Endothelial cell (in vitro differentiated cells): Measurements from ENCODE around the gene BCL2. TPM values are rescaled to one million over a fixed set of nuclear protein-coding genes. Genes with fewer than 3 reads are reported as not detected.
A peak's percentile ranks its signal among the peaks of the same experiment; 100 is the strongest.

Experiments used
- DNase-seq: peaks from one replicate; pipeline ENCODE4 v3.0.0; 2021; ENCODE audit warnings: low spot score
- H3K27ac Mint-ChIP-seq: one replicate; pipeline ENCODE4 v1.8.0; 2021; ENCODE audit warnings: mixed read lengths, inconsistent platforms; ENCODE audit not compliant: unreplicated experiment
- H3K27me3 Mint-ChIP-seq: one replicate; pipeline ENCODE4 v1.8.0; 2021; ENCODE audit warnings: mild to moderate bottlenecking, moderate library complexity, mixed read lengths, inconsistent platforms; ENCODE audit not compliant: unreplicated experiment
- H3K36me3 Mint-ChIP-seq: one replicate; pipeline ENCODE4 v1.8.0; 2021; ENCODE audit warnings: mild to moderate bottlenecking, low read depth, mixed read lengths, inconsistent platforms; ENCODE audit not compliant: unreplicated experiment
- H3K4me1 Mint-ChIP-seq: one replicate; pipeline ENCODE4 v1.8.0; 2021; ENCODE audit warnings: mild to moderate bottlenecking, mixed read lengths, inconsistent platforms; ENCODE audit not compliant: unreplicated experiment
- H3K4me3 Mint-ChIP-seq: one replicate; pipeline ENCODE4 v1.8.0; 2021; ENCODE audit warnings: mild to moderate bottlenecking, mixed read lengths, inconsistent platforms; ENCODE audit not compliant: unreplicated experiment
- H3K9me3 Mint-ChIP-seq: one replicate; pipeline ENCODE4 v1.8.0; 2021; ENCODE audit warnings: mixed read lengths, inconsistent platforms; ENCODE audit not compliant: unreplicated experiment
- CTCF ChIP-seq: fragments of 200-600 bp; sonication (generic); IDR thresholded peaks from one replicate; pipeline ENCODE4 v1.5.0; 2021; ENCODE audit warnings: antibody characterized with exemption; ENCODE audit not compliant: unreplicated experiment
- total RNA-seq: library from RNA; stranded (reverse); fragmentation: NEBNext Ultra II Directional; extraction: Animal tissue kit (Norgen Biotek cat#: 25700); gene quantifications from one replicate; pipeline ENCODE4 v1.2.1, GENCODE V29; 2021; ENCODE audit not compliant: unreplicated experiment

The BCL2 gene
- total RNA-seq, 1 donor from 2014 or later = 9.2 TPM

GRCh38 chr18:63091671-63092364 lies 227.8 kb downstream of the BCL2 start:
- no peaks in the 10 kb centered on the region for H3K27me3 Mint-ChIP-seq
- TF ChIP-seq CTCF = no peak
- H3K4me3 Mint-ChIP-seq = no peak overlapping the region
- peaks cover 2% of the 10 kb centered on the region for H3K4me1 Mint-ChIP-seq
- no peak overlapping the region for H3K27ac Mint-ChIP-seq
- no peak for DNase-seq
- H3K9me3 Mint-ChIP-seq = no peaks in the 10 kb centered on the region
- no peaks in the 10 kb centered on the region for H3K36me3 Mint-ChIP-seq

- Mint-ChIP-seq H3K27me3 (no peaks in the 10 kb centered on the region), H3K4me3 (no peak overlapping the region), H3K36me3 (no peaks in the 10 kb centered on the region), H3K9me3 (no peaks in the 10 kb centered on the region), H3K27ac (no peak overlapping the region), H3K4me1 (no peaks in the 10 kb centered on the region)
- no peak for TF ChIP-seq CTCF
- no peak for DNase-seq
Observed at GRCh38 chr18:63090334-63090733, 229.2 kb downstream of the BCL2 start.

GRCh38 chr18:63089041-63089440 lies 230.5 kb downstream of the BCL2 start:
- H3K36me3 Mint-ChIP-seq = no peaks in the 10 kb centered on the region
- no peak for DNase-seq
- H3K27ac Mint-ChIP-seq = peak overlapping the region; percentile 71
- no peaks in the 10 kb centered on the region for H3K4me1 Mint-ChIP-seq
- H3K4me3 Mint-ChIP-seq = no peak overlapping the region
- H3K9me3 Mint-ChIP-seq = no peaks in the 10 kb centered on the region
- TF ChIP-seq CTCF = no peak
- no peaks in the 10 kb centered on the region for H3K27me3 Mint-ChIP-seq

- Mint-ChIP-seq H3K9me3 (no peaks in the 10 kb centered on the region), H3K4me1 (no peaks in the 10 kb centered on the region), H3K36me3 (no peaks in the 10 kb centered on the region), H3K27me3 (no peaks in the 10 kb centered on the region), H3K27ac (no peak overlapping the region), H3K4me3 (no peak overlapping the region)
- no peak for DNase-seq
- no peak for TF ChIP-seq CTCF
Observed at GRCh38 chr18:63088262-63088661, 231.3 kb downstream of the BCL2 start.

- H3K27me3 Mint-ChIP-seq = no peaks in the 10 kb centered on the region
- no peak overlapping the region for H3K4me3 Mint-ChIP-seq
- no peaks in the 10 kb centered on the region for H3K36me3 Mint-ChIP-seq
- TF ChIP-seq CTCF = no peak
- no peak for DNase-seq
- H3K27ac Mint-ChIP-seq = no peak overlapping the region
- H3K9me3 Mint-ChIP-seq = no peaks in the 10 kb centered on the region
- H3K4me1 Mint-ChIP-seq = no peaks in the 10 kb centered on the region
Observed at GRCh38 chr18:63087421-63088230, 231.9 kb downstream of the BCL2 start.
